ENCODE results near the gene TK2. TPM values are rescaled to one million over a fixed set of nuclear protein-coding genes. Genes with fewer than 3 reads are reported as not detected.

TK2 gene
- total RNA-seq, 2 donors from 2014 or later = 7.9 to 11.5 TPM

- no peaks in the 10 kb centered on the region for H3K4me1 ChIP-seq (ENCODE audit: control insufficient read depth, insufficient read depth, low read length)
- DNase-seq = no peak
- Mint-ChIP-seq H3K4me3 (no peak overlapping the region), H3K4me1 (no peaks in the 10 kb centered on the region), H3K36me3 (ENCODE audit: low read depth) (peaks cover 27% of the 10 kb centered on the region), H3K27ac (no peak overlapping the region), H3K27me3 (ENCODE audit: insufficient read depth) (peaks cover 1% of the 10 kb centered on the region), H3K9me3 (no peaks in the 10 kb centered on the region)
- H3K4me3 ChIP-seq (ENCODE audit: low read length) = no peak overlapping the region
- no peak overlapping the region for H3K27ac ChIP-seq (ENCODE audit: low read depth, low read length)
- no peaks in the 10 kb centered on the region for H3K27me3 ChIP-seq (ENCODE audit: control insufficient read depth, insufficient read depth, low read length, poor library complexity, severe bottlenecking)
- H3K9ac ChIP-seq (ENCODE audit: extremely low read depth, low read length, poor library complexity, severe bottlenecking) = no peak overlapping the region
- WGBS, 2 experiments (ENCODE audit: insufficient coverage in 1 of 2, insufficient read length in 1 of 2) = 83% methylated on average over 1 of the region's 1 CpG; no CpG with 5 or more reads in 1 of the 2 experiments
- H3K9me3 ChIP-seq (ENCODE audit: control insufficient read depth, low read length) = no peaks in the 10 kb centered on the region
- peak; percentile 28 for TF ChIP-seq CTCF (conservative IDR thresholded peaks at IDR 0.05)
- H3K36me3 ChIP-seq (ENCODE audit: control insufficient read depth, insufficient read depth, low read length) = peaks cover 12% of the 10 kb centered on the region
Measured at GRCh38 chr16:66562409-66562808, 12.5 kb upstream of the TK2 start.

- Histone ChIP-seq H3K27me3 (ENCODE audit: control insufficient read depth, insufficient read depth, low read length, poor library complexity, severe bottlenecking) (no peaks in the 10 kb centered on the region), H3K4me1 (ENCODE audit: control insufficient read depth, insufficient read depth, low read length) (no peaks in the 10 kb centered on the region), H3K36me3 (ENCODE audit: control insufficient read depth, insufficient read depth, low read length) (peaks cover 11% of the 10 kb centered on the region), H3K9ac (ENCODE audit: extremely low read depth, low read length, poor library complexity, severe bottlenecking) (no peak overlapping the region), H3K4me3 (ENCODE audit: low read length) (no peak overlapping the region), H3K9me3 (ENCODE audit: control insufficient read depth, low read length) (no peaks in the 10 kb centered on the region), H3K27ac (ENCODE audit: low read depth, low read length) (no peak overlapping the region)
- no peak overlapping the region for H3K27ac Mint-ChIP-seq
- no peak for DNase-seq
- no peaks in the 10 kb centered on the region for H3K9me3 Mint-ChIP-seq
- H3K4me1 Mint-ChIP-seq = no peaks in the 10 kb centered on the region
- peaks cover 20% of the 10 kb centered on the region for H3K36me3 Mint-ChIP-seq (ENCODE audit: low read depth)
- TF ChIP-seq CTCF (conservative IDR thresholded peaks at IDR 0.05) = no peak
- 95% methylated on average over 2 of the region's 3 CpGs; no CpG with 5 or more reads in 1 of the 2 experiments for WGBS, 2 experiments (ENCODE audit: insufficient coverage in 1 of 2, insufficient read length in 1 of 2)
- H3K27me3 Mint-ChIP-seq (ENCODE audit: insufficient read depth) = peaks cover 1% of the 10 kb centered on the region
- H3K4me3 Mint-ChIP-seq = no peak overlapping the region
Measured at GRCh38 chr16:66561381-66562080, 11.6 kb upstream of the TK2 start.

- Histone ChIP-seq H3K9me3 (ENCODE audit: control insufficient read depth, low read length) (no peaks in the 10 kb centered on the region), H3K4me3 (ENCODE audit: low read length) (no peak overlapping the region), H3K27me3 (ENCODE audit: control insufficient read depth, insufficient read depth, low read length, poor library complexity, severe bottlenecking) (no peaks in the 10 kb centered on the region), H3K36me3 (ENCODE audit: control insufficient read depth, insufficient read depth, low read length) (peaks cover 11% of the 10 kb centered on the region), H3K9ac (ENCODE audit: extremely low read depth, low read length, poor library complexity, severe bottlenecking) (no peak overlapping the region), H3K4me1 (ENCODE audit: control insufficient read depth, insufficient read depth, low read length) (no peaks in the 10 kb centered on the region), H3K27ac (ENCODE audit: low read depth, low read length) (no peak overlapping the region)
- WGBS, 2 experiments (ENCODE audit: insufficient coverage in 1 of 2, insufficient read length in 1 of 2) = 91 to 100% methylated on average over 1 of the region's 1 CpG
- Mint-ChIP-seq H3K4me1 (no peaks in the 10 kb centered on the region), H3K27me3 (ENCODE audit: insufficient read depth) (no peaks in the 10 kb centered on the region), H3K36me3 (ENCODE audit: low read depth) (peaks cover 16% of the 10 kb centered on the region), H3K9me3 (no peaks in the 10 kb centered on the region), H3K4me3 (no peak overlapping the region), H3K27ac (no peak overlapping the region)
- no peak for TF ChIP-seq CTCF (conservative IDR thresholded peaks at IDR 0.05)
- no peak for DNase-seq
Measured at GRCh38 chr16:66560107-66560506, 10.2 kb upstream of the TK2 start.
